SK-N-SH (cell line): ENCODE measurements around the gene CCNJL.

Source experiments
- EZH2phosphoT487 ChIP-seq: fragments of 200-600 bp; sonication (generic); IDR thresholded peaks from 2 replicates; pipeline ENCODE4 v1.6.1; 2017; ENCODE audit warnings: low read depth, mixed run types, mild to moderate bottlenecking, antibody characterized with exemption, moderate library complexity, borderline replicate concordance
- IRF3 ChIP-seq: fragments of 150-350 bp; IDR thresholded peaks from 2 replicates; pipeline ENCODE4 v1.6.1; 2016; ENCODE audit warnings: mild to moderate bottlenecking, low read depth, low read length
- JUND ChIP-seq: IDR thresholded peaks from 2 replicates; pipeline ENCODE4 v1.4.0; 2012
- MXI1 ChIP-seq: IDR thresholded peaks from 2 replicates; pipeline ENCODE4 v1.6.1; 2012; ENCODE audit warnings: mild to moderate bottlenecking, low read depth, low read length, improper control_type of control experiment
- POLR2AphosphoS5 ChIP-seq: IDR thresholded peaks from 2 replicates; pipeline ENCODE4 v1.6.1; 2012; ENCODE audit warnings: low read depth, low read length
- RAD21 ChIP-seq: IDR thresholded peaks from 2 replicates; pipeline ENCODE4 v1.6.1; 2012; ENCODE audit warnings: mild to moderate bottlenecking, low read length
- RFX5 ChIP-seq: IDR thresholded peaks from 2 replicates; pipeline ENCODE4 v1.6.1; 2012; ENCODE audit warnings: mild to moderate bottlenecking, improper control_type of control experiment, low read length
- TAF1 ChIP-seq: IDR thresholded peaks from 2 replicates; pipeline ENCODE4 v1.6.1; 2012; ENCODE audit warnings: low read depth, mild to moderate bottlenecking, low read length, moderate library complexity, borderline replicate concordance
- TEAD4 ChIP-seq: IDR thresholded peaks from 2 replicates; pipeline ENCODE4 v1.4.0; 2012; ENCODE audit warnings: mild to moderate bottlenecking, borderline replicate concordance; ENCODE audit not compliant: insufficient read depth
- USF1 ChIP-seq: IDR thresholded peaks from 2 replicates; pipeline ENCODE4 v1.4.0; 2012; ENCODE audit warnings: low read depth, borderline replicate concordance
- TF ChIP-seq, protein P1 (sequence below): fragments of 200-600 bp; sonication (generic); IDR thresholded peaks from 2 replicates; pipeline ENCODE4 v1.6.1; 2017; ENCODE audit warnings: antibody characterized with exemption, mild to moderate bottlenecking, moderate library complexity

- TF ChIP-seq RAD21 (no peak), USF1 (no peak), MXI1 (no peak), JUND (no peak), TEAD4 (no peak), RFX5 (no peak), TAF1 (no peak), EZH2phosphoT487 (no peak), IRF3 (no peak), POLR2AphosphoS5 (no peak)
- TF ChIP-seq, protein P1, sequence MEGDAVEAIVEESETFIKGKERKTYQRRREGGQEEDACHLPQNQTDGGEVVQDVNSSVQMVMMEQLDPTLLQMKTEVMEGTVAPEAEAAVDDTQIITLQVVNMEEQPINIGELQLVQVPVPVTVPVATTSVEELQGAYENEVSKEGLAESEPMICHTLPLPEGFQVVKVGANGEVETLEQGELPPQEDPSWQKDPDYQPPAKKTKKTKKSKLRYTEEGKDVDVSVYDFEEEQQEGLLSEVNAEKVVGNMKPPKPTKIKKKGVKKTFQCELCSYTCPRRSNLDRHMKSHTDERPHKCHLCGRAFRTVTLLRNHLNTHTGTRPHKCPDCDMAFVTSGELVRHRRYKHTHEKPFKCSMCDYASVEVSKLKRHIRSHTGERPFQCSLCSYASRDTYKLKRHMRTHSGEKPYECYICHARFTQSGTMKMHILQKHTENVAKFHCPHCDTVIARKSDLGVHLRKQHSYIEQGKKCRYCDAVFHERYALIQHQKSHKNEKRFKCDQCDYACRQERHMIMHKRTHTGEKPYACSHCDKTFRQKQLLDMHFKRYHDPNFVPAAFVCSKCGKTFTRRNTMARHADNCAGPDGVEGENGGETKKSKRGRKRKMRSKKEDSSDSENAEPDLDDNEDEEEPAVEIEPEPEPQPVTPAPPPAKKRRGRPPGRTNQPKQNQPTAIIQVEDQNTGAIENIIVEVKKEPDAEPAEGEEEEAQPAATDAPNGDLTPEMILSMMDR, result no peak
These were observed 18.3 kb downstream of the CCNJL start for GRCh38 chr5:160293901-160294561.
